ENCODE measurements around the gene IDH3A.
A peak's percentile ranks its signal among the peaks of the same experiment; 100 is the strongest.

Gene IDH3A

DNA sequence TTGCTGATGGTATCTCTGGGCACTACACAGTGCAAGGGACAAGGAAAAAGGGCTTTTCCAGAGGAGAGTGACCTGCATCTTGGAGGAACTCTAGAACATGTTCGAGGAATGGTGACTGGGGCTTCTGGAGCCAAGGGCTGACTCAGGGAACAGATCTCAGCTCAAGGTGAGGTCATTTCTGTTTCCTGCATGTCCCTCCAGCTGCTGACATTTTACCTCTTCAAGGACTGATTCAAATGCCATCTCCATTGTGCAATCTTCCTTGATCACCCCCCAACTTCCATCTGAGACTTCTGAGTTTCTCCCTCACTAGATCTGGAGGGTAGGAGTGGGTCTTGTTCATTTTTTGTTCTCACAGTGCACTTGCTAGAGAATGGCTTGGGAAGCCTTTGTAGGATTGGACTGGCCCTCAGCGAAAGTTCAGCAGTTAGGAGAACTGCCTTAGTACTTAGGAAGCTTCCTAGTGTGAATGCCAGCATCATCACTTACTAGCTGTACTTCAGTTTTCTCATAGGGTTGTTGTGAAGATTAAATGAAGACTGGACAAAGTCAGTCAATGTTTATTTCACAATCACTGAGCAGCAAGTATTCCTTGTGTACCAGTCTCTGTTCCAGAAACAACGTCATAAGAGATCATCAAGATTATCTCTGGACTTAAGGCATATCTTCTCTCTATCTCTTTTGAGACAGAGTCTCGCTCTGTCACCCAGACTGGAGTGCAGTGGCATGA lies 2.6 kb upstream of the IDH3A start:
- no peaks in the 10 kb centered on the region for H3K36me3 ChIP-seq (ENCODE audit: insufficient read depth, low read length)
- H3K9me2 ChIP-seq (replicated peaks; ENCODE audit: low read depth, low read length): no peaks in the 10 kb centered on the region
- peaks cover 23% of the 10 kb centered on the region for H3K4me1 ChIP-seq (ENCODE audit: insufficient read depth, low read length, poor library complexity, severe bottlenecking)
- TF ChIP-seq, protein P1, sequence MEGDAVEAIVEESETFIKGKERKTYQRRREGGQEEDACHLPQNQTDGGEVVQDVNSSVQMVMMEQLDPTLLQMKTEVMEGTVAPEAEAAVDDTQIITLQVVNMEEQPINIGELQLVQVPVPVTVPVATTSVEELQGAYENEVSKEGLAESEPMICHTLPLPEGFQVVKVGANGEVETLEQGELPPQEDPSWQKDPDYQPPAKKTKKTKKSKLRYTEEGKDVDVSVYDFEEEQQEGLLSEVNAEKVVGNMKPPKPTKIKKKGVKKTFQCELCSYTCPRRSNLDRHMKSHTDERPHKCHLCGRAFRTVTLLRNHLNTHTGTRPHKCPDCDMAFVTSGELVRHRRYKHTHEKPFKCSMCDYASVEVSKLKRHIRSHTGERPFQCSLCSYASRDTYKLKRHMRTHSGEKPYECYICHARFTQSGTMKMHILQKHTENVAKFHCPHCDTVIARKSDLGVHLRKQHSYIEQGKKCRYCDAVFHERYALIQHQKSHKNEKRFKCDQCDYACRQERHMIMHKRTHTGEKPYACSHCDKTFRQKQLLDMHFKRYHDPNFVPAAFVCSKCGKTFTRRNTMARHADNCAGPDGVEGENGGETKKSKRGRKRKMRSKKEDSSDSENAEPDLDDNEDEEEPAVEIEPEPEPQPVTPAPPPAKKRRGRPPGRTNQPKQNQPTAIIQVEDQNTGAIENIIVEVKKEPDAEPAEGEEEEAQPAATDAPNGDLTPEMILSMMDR (conservative IDR thresholded peaks at IDR 0.05; ENCODE audit: low read length): no peak
- no peak for TF ChIP-seq EZH2phosphoT487 (IDR thresholded peaks at IDR 0.05; ENCODE audit: borderline replicate concordance)
- H2AFZ ChIP-seq (ENCODE audit: low read length): no peak overlapping the region
- peaks cover 31% of the 10 kb centered on the region for H3K79me2 ChIP-seq (ENCODE audit: insufficient read depth, low read length)
- H3K27me3 ChIP-seq (ENCODE audit: insufficient read depth, low read length, poor library complexity, severe bottlenecking): no peaks in the 10 kb centered on the region
- H3K9me3 ChIP-seq (ENCODE audit: insufficient read depth, low read depth, low read length): no peaks in the 10 kb centered on the region
- H3K9ac ChIP-seq (ENCODE audit: low read depth, low read length, poor library complexity, severe bottlenecking): no peak overlapping the region
- no peaks in the 10 kb centered on the region for H3F3A ChIP-seq (ENCODE audit: low read depth)
- no peak overlapping the region for H3K4me2 ChIP-seq (ENCODE audit: low read depth, low read length, poor library complexity, severe bottlenecking)
- no peak overlapping the region for H3K4me3 ChIP-seq (ENCODE audit: low read length, poor library complexity, severe bottlenecking)
- peaks cover 22% of the 10 kb centered on the region for H4K20me1 ChIP-seq (ENCODE audit: insufficient read depth, low read length, poor library complexity, severe bottlenecking)

GRCh38 chr15:78147566-78147965 lies 1.6 kb upstream of the IDH3A start:
- H4K20me1 ChIP-seq (ENCODE audit: insufficient read depth, low read length, poor library complexity, severe bottlenecking): peaks cover 25% of the 10 kb centered on the region
- no peak overlapping the region for H2AFZ ChIP-seq (ENCODE audit: low read length)
- no peak overlapping the region for H3K4me3 ChIP-seq (ENCODE audit: low read length, poor library complexity, severe bottlenecking)
- no peaks in the 10 kb centered on the region for H3K36me3 ChIP-seq (ENCODE audit: insufficient read depth, low read length)
- H3K9me3 ChIP-seq (ENCODE audit: insufficient read depth, low read depth, low read length): no peaks in the 10 kb centered on the region
- peaks cover 33% of the 10 kb centered on the region for H3K79me2 ChIP-seq (ENCODE audit: insufficient read depth, low read length)
- H3K27me3 ChIP-seq (ENCODE audit: insufficient read depth, low read length, poor library complexity, severe bottlenecking): no peaks in the 10 kb centered on the region
- peak overlapping the region; percentile 82 for H3K9ac ChIP-seq (ENCODE audit: low read depth, low read length, poor library complexity, severe bottlenecking)
- H3K4me1 ChIP-seq (ENCODE audit: insufficient read depth, low read length, poor library complexity, severe bottlenecking): peaks cover 23% of the 10 kb centered on the region
- H3K4me2 ChIP-seq (ENCODE audit: low read depth, low read length, poor library complexity, severe bottlenecking): peak overlapping the region; percentile 79
- no peaks in the 10 kb centered on the region for H3F3A ChIP-seq (ENCODE audit: low read depth)
- no peaks in the 10 kb centered on the region for H3K9me2 ChIP-seq (replicated peaks; ENCODE audit: low read depth, low read length)
- TF ChIP-seq EZH2phosphoT487 (IDR thresholded peaks at IDR 0.05; ENCODE audit: borderline replicate concordance): no peak
- TF ChIP-seq, protein P1 (conservative IDR thresholded peaks at IDR 0.05; ENCODE audit: low read length): no peak

DNA sequence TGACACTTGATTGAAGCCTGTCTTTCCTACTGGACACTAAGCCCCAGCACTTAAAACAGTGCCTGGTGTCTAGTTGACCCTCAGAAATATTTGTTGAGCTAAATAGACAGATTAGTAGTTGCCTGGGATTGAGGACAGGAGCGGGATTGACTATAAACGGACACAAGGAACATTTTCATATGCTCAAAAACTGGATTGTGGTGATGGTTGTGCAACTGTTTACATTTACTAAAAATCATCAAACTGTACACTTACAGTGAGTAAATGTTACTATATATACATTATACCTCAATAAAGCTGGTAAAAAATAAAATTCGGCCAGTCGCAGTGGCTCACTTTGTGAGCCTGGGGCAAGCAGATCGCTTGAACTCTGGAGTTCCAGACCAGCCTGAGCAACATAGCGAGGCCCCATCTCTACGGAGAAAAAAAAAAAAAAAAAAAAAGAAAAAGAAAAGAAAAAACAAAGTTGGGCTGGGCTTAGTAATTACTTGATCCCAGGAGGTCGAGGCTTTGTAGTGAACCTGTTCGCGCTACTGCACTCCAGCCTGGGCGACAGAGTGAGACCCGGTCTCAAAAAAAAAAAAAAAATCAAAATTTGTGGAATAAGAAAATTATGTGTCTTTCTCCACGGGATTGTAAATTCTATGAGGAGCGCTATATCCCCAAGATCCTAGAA lies 632 bp upstream of the IDH3A start:
- Histone ChIP-seq H3K27me3 (ENCODE audit: insufficient read depth, low read length, poor library complexity, severe bottlenecking) (no peaks in the 10 kb centered on the region), H3K4me3 (ENCODE audit: low read length, poor library complexity, severe bottlenecking) (peak overlapping the region; percentile 77), H3K4me2 (ENCODE audit: low read depth, low read length, poor library complexity, severe bottlenecking) (peak overlapping the region; percentile 79), H3K9me3 (ENCODE audit: insufficient read depth, low read depth, low read length) (no peaks in the 10 kb centered on the region), H4K20me1 (ENCODE audit: insufficient read depth, low read length, poor library complexity, severe bottlenecking) (peaks cover 25% of the 10 kb centered on the region), H3K79me2 (ENCODE audit: insufficient read depth, low read length) (peaks cover 43% of the 10 kb centered on the region), H3K9me2 (replicated peaks; ENCODE audit: low read depth, low read length) (no peaks in the 10 kb centered on the region), H3K9ac (ENCODE audit: low read depth, low read length, poor library complexity, severe bottlenecking) (peak overlapping the region; percentile 82), H3K4me1 (ENCODE audit: insufficient read depth, low read length, poor library complexity, severe bottlenecking) (peaks cover 31% of the 10 kb centered on the region), H2AFZ (ENCODE audit: low read length) (no peak overlapping the region; the same call in 1 of the 2 replicates), H3F3A (ENCODE audit: low read depth) (no peaks in the 10 kb centered on the region), H3K36me3 (ENCODE audit: insufficient read depth, low read length) (no peaks in the 10 kb centered on the region)
- TF ChIP-seq EZH2phosphoT487 (IDR thresholded peaks at IDR 0.05; ENCODE audit: borderline replicate concordance): no peak
- TF ChIP-seq, protein P1 (conservative IDR thresholded peaks at IDR 0.05; ENCODE audit: low read length): no peak

All from Loucy (cell line).